MM.1S (cell line): ENCODE data around the gene TAOK1.

Source experiments
- DNase-seq: peaks from one replicate; pipeline ENCODE4 v3.0.0-alpha.2; 2015
- H2AFZ ChIP-seq: fragments of 300-600 bp; sonication (generic); 2 replicates; pipeline ENCODE4 v1.6.0; 2016; ENCODE audit warnings: antibody characterized with exemption, low read length
- H3F3A ChIP-seq: fragments of 300-600 bp; sonication (generic); 2 replicates; pipeline ENCODE4 v1.6.1; 2016; ENCODE audit warnings: mild to moderate bottlenecking, antibody characterized with exemption, low read length, moderate library complexity, mixed read lengths; ENCODE audit not compliant: insufficient read depth
- H3K27ac ChIP-seq: fragments of 300-600 bp; sonication (generic); 2 replicates; pipeline ENCODE4 v1.5.1; 2016; ENCODE audit warnings: mild to moderate bottlenecking, low read length
- H3K27me3 ChIP-seq: fragments of 300-600 bp; sonication (generic); replicated peaks from 2 replicates; pipeline ENCODE4 v1.6.0; 2016; ENCODE audit warnings: low read length; ENCODE audit not compliant: insufficient read depth
- H3K36me3 ChIP-seq: fragments of 300-600 bp; sonication (generic); replicated peaks from 2 replicates; pipeline ENCODE4 v1.6.1; 2016; ENCODE audit warnings: mild to moderate bottlenecking, low read length, mixed read lengths; ENCODE audit not compliant: insufficient read depth
- H3K4me1 ChIP-seq: fragments of 300-600 bp; sonication (generic); 2 replicates; pipeline ENCODE4 v1.6.1; 2016; ENCODE audit warnings: low read length, mixed read lengths
- H3K4me2 ChIP-seq: fragments of 300-600 bp; sonication (generic); 2 replicates; pipeline ENCODE4 v1.6.0; 2016; ENCODE audit warnings: low read depth, low read length
- H3K4me3 ChIP-seq: fragments of 300-600 bp; sonication (generic); 2 replicates; pipeline ENCODE4 v1.5.1; 2016; ENCODE audit warnings: low read length, mixed read lengths
- H3K79me2 ChIP-seq: fragments of 300-600 bp; sonication (generic); 2 replicates; pipeline ENCODE4 v1.6.1; 2016; ENCODE audit warnings: mixed run types, low read length, mixed read lengths
- H3K9ac ChIP-seq: fragments of 300-600 bp; sonication (generic); 2 replicates; pipeline ENCODE4 v1.6.1; 2016; ENCODE audit warnings: low read length, mixed read lengths
- H3K9me2 ChIP-seq: fragments of 300-600 bp; sonication (generic); replicated peaks from 2 replicates; pipeline ENCODE4 v1.6.1; 2016; ENCODE audit warnings: mild to moderate bottlenecking, low read length, mixed read lengths; ENCODE audit not compliant: insufficient read depth
- H3K9me3 ChIP-seq: fragments of 300-600 bp; sonication (generic); replicated peaks from 2 replicates; pipeline ENCODE4 v1.6.1; 2016; ENCODE audit warnings: mild to moderate bottlenecking, low read length, mixed read lengths; ENCODE audit not compliant: insufficient read depth
- H4K20me1 ChIP-seq: fragments of 300-600 bp; sonication (generic); 2 replicates; pipeline ENCODE4 v1.6.1; 2016; ENCODE audit warnings: mild to moderate bottlenecking, low read length, moderate library complexity, mixed read lengths; ENCODE audit not compliant: insufficient read depth
- EZH2 ChIP-seq: fragments of 300-600 bp; sonication (generic); optimal IDR thresholded peaks from 2 replicates; pipeline ENCODE3; 2017; ENCODE audit warnings: low read depth, mild to moderate bottlenecking, antibody characterized with exemption, low read length, mixed read lengths
- EZH2phosphoT487 ChIP-seq: fragments of 300-600 bp; sonication (generic); IDR thresholded peaks from 2 replicates; pipeline ENCODE4 v1.6.1; 2018; ENCODE audit warnings: antibody characterized with exemption, low read length
- TF ChIP-seq, protein P1 (sequence below): fragments of 300-600 bp; sonication (generic); IDR thresholded peaks from 2 replicates; pipeline ENCODE4 v1.5.1; 2016; ENCODE audit warnings: antibody characterized with exemption, low read length, mixed read lengths

TAOK1 gene

DNA sequence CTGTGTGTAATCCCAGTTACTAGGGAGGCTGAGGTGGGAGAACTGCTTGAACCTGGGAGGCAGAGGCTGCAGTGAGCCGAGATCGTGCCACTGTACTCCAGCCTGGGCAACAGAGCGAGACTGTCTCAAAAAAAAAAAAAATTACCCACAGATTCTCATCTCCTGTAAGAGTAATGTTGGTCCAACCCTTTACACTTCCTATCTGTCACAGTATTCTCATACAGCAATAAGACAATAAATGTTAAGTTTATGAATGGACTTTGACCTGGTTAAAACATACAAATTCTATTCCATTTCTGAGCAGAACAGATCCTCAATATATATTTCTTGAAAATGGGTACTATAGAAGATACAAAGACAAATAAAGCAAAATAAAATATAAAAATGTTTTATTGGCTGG is 30.4 kb upstream of the TAOK1 start:
- no peak for DNase-seq
- no peaks in the 10 kb centered on the region for H3F3A ChIP-seq
- H3K9ac ChIP-seq, result no peak overlapping the region
- TF ChIP-seq, protein P1, sequence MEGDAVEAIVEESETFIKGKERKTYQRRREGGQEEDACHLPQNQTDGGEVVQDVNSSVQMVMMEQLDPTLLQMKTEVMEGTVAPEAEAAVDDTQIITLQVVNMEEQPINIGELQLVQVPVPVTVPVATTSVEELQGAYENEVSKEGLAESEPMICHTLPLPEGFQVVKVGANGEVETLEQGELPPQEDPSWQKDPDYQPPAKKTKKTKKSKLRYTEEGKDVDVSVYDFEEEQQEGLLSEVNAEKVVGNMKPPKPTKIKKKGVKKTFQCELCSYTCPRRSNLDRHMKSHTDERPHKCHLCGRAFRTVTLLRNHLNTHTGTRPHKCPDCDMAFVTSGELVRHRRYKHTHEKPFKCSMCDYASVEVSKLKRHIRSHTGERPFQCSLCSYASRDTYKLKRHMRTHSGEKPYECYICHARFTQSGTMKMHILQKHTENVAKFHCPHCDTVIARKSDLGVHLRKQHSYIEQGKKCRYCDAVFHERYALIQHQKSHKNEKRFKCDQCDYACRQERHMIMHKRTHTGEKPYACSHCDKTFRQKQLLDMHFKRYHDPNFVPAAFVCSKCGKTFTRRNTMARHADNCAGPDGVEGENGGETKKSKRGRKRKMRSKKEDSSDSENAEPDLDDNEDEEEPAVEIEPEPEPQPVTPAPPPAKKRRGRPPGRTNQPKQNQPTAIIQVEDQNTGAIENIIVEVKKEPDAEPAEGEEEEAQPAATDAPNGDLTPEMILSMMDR, result no peak
- no peak for TF ChIP-seq EZH2
- TF ChIP-seq EZH2phosphoT487, result no peak
- H3K4me1 ChIP-seq, result no peaks in the 10 kb centered on the region
- H2AFZ ChIP-seq, result no peak overlapping the region
- no peaks in the 10 kb centered on the region for H3K27me3 ChIP-seq
- no peak overlapping the region for H3K4me2 ChIP-seq
- no peak overlapping the region for H3K4me3 ChIP-seq
- no peaks in the 10 kb centered on the region for H3K9me2 ChIP-seq
- H3K9me3 ChIP-seq, result no peaks in the 10 kb centered on the region; the same call in 1 of the 2 replicates
- no peaks in the 10 kb centered on the region for H3K79me2 ChIP-seq
- H3K27ac ChIP-seq, result no peak overlapping the region
- no peaks in the 10 kb centered on the region for H3K36me3 ChIP-seq
- H4K20me1 ChIP-seq, result no peaks in the 10 kb centered on the region

GRCh38 chr17:29363716-29364115 is 26.4 kb upstream of the TAOK1 start:
- H3K27me3 ChIP-seq, result no peaks in the 10 kb centered on the region
- H3F3A ChIP-seq, result no peaks in the 10 kb centered on the region
- no peak overlapping the region for H3K4me2 ChIP-seq

DNA sequence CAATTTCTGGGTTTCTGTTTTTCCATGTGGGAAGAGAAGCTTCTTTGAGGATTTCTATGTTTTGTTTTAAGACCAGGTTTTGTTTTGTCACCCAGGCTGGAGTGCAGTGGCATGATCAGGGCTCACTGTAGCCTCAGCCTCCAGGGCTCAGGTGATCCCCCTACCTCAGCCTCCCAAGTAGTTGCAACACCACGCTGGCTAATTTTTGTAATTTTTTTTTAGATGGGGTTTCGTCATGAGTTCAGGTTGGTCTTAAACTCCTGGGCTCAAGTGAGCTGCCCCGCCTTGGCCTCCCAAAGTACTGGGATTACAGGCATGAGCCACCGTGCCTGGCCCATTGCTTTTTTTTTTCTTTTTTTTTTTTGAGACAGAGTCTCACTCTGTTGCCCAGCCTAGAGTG is 25.5 kb upstream of the TAOK1 start:
- Histone ChIP-seq H3K79me2 (no peaks in the 10 kb centered on the region), H4K20me1 (no peaks in the 10 kb centered on the region), H3K9me2 (no peaks in the 10 kb centered on the region), H2AFZ (no peak overlapping the region), H3K4me2 (no peak overlapping the region), H3F3A (0 out of 2 replicates have a peak, but pooled peaks cover 4% of the 10 kb centered on the region), H3K27ac (no peak overlapping the region), H3K9me3 (no peaks in the 10 kb centered on the region; the same call in 1 of the 2 replicates), H3K9ac (no peak overlapping the region), H3K4me3 (no peak overlapping the region), H3K36me3 (no peaks in the 10 kb centered on the region), H3K4me1 (no peaks in the 10 kb centered on the region), H3K27me3 (no peaks in the 10 kb centered on the region)
- no peak for DNase-seq
- TF ChIP-seq, protein P1, result no peak
- TF ChIP-seq EZH2 (no peak), EZH2phosphoT487 (no peak)

More at GRCh38 chr17:29363716-29364115, 26.4 kb upstream of the TAOK1 start:
- Histone ChIP-seq H3K9ac (no peak overlapping the region), H3K9me2 (no peaks in the 10 kb centered on the region), H3K36me3 (no peaks in the 10 kb centered on the region), H3K79me2 (no peaks in the 10 kb centered on the region), H3K4me3 (no peak overlapping the region), H3K27ac (no peak overlapping the region), H3K9me3 (no peaks in the 10 kb centered on the region; the same call in 1 of the 2 replicates), H2AFZ (no peak overlapping the region), H4K20me1 (no peaks in the 10 kb centered on the region), H3K4me1 (no peaks in the 10 kb centered on the region)
- TF ChIP-seq EZH2 (no peak), EZH2phosphoT487 (no peak)
- TF ChIP-seq, protein P1, result no peak
- DNase-seq, result no peak
